Measurements from ENCODE around the gene ANKRD16. TPM values are rescaled to one million over a fixed set of nuclear protein-coding genes. Genes with fewer than 3 reads are reported as not detected.
"Not testable (repeated sequence)": the region's sequence is repeated elsewhere in the genome, so short reads cannot be mapped to it uniquely, and the experiment has no call there.

Gene ANKRD16
- total and polyA plus RNA-seq, 2 donors (not counting 1 experiment from before 2014, with no cell fraction given): 10.9 to 12.6 TPM

DNA sequence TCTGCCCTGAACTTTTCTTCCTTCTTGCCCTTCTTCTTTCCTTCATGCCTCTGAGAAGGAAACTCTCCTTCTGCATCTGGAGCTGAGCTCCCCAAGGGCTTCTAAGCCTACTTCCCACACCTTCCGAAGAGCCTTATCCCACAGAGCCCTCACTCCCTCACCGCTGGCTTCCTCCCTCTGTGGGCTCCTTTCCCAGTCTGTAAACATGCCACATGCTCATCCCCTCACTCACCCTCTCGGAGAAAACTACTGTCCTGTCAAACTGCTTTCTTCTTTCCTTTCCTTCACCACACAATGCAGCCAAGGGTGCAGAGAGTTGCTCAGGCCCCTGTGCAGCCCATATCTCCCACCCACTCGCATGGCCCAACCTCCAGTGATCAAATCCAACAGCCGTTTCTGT, 18.1 kb downstream of the ANKRD16 start:
- Histone ChIP-seq H3K4me2 (replicated peaks; ENCODE audit: low read depth, low read length, poor library complexity, severe bottlenecking) (no peak overlapping the region), H3K79me2 (ENCODE audit: control insufficient read depth, insufficient read depth, low read length) (peaks cover 32% of the 10 kb centered on the region), H3K4me3 (ENCODE audit: control extremely low read depth in 1 of 5, extremely low read depth in 1 of 5, insufficient read depth in 1 of 5, low read depth in 2 of 5, low read length in 4 of 5) (no peak overlapping the region), H2AFZ (ENCODE audit: insufficient read depth, low read depth, low read length, poor library complexity, severe bottlenecking) (no peak overlapping the region), H3K9ac (ENCODE audit: low read length) (no peak overlapping the region), H3K4me1 (ENCODE audit: control insufficient read depth in 2 of 2, insufficient read depth in 2 of 2, low read length in 2 of 2) (peaks cover 20 to 31% of the 10 kb centered on the region in 2 donors), H3K27me3 (replicated peaks in 1 of 4; ENCODE audit: control extremely low read depth in 1 of 4, control insufficient read depth in 3 of 4, insufficient read depth in 4 of 4, low read length in 3 of 4) (no peaks in the 10 kb centered on the region), H3K27ac (ENCODE audit: low read length in 2 of 2) (no peak overlapping the region), H3K36me3 (replicated peaks in 1 of 2; ENCODE audit: control extremely low read depth in 1 of 2, control insufficient read depth in 1 of 2, extremely low read depth in 1 of 2, insufficient read depth in 2 of 2, low read length in 1 of 2) (peaks cover 1 to 6% of the 10 kb centered on the region in 2 experiments), H3K9me3 (ENCODE audit: control extremely low read depth in 1 of 3, control insufficient read depth in 2 of 3, insufficient read depth in 1 of 3, low read length in 2 of 3) (peaks cover 0 to 3% (median 0%) of the 10 kb centered on the region in 3 donors), H4K20me1 (ENCODE audit: control insufficient read depth, insufficient read depth, low read length, poor library complexity, severe bottlenecking) (no peaks in the 10 kb centered on the region)
- no peaks in the 10 kb centered on the region for H3K9me3 Mint-ChIP-seq (ENCODE audit: insufficient read depth)
- POLR2A ChIA-PET: no interaction called here
- ATAC-seq (ENCODE audit: low read depth) (no peak), DNase-seq (no peak)
- TF ChIP-seq, protein P1, sequence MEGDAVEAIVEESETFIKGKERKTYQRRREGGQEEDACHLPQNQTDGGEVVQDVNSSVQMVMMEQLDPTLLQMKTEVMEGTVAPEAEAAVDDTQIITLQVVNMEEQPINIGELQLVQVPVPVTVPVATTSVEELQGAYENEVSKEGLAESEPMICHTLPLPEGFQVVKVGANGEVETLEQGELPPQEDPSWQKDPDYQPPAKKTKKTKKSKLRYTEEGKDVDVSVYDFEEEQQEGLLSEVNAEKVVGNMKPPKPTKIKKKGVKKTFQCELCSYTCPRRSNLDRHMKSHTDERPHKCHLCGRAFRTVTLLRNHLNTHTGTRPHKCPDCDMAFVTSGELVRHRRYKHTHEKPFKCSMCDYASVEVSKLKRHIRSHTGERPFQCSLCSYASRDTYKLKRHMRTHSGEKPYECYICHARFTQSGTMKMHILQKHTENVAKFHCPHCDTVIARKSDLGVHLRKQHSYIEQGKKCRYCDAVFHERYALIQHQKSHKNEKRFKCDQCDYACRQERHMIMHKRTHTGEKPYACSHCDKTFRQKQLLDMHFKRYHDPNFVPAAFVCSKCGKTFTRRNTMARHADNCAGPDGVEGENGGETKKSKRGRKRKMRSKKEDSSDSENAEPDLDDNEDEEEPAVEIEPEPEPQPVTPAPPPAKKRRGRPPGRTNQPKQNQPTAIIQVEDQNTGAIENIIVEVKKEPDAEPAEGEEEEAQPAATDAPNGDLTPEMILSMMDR (IDR thresholded peaks at IDR 0.05): no peak
- no peak for TF ChIP-seq EZH2 (IDR thresholded peaks at IDR 0.05; ENCODE audit: borderline replicate concordance, insufficient read depth, low read depth, low read length, poor library complexity, severe bottlenecking)
- WGBS (ENCODE audit: insufficient coverage): 90% methylated on average over 5 of the region's 5 CpGs
- H3K4me1 Mint-ChIP-seq: peaks cover 33% of the 10 kb centered on the region
- no peak overlapping the region for H3K27ac Mint-ChIP-seq
- CTCF ChIA-PET: interaction anchor here (1.4 to 4.0 kb wide), 6 partner anchors 17 to 68 kb away, joined by 3 to 27 read pairs (median 20); partner anchors contain the start of genes ANKRD16, FBH1 and GDI2
- H3K4me3 Mint-ChIP-seq: no peak overlapping the region
- intact Hi-C loops (cut with micrococcal nuclease): no loop called here
- H3K27me3 Mint-ChIP-seq: no peaks in the 10 kb centered on the region

DNA sequence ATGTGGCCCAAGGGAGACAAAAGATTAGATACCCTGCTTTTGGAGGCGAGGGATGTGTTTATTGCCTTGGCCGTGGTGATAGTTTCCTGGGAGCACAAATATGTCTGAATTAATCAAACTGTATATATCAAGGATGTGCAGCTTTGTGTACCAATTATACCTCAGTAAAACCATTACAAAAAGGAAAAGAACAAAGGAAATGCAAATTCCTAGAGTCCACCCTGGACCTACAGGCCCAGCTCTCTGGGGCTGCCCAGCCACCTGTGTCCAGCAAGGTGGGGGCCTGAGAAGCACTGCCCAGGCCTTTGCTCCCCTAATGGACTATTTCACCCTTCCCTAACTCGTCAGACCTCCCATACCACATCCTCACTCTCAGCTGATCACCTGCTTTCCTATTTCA, 20.5 kb downstream of the ANKRD16 start:
- ATAC-seq (ENCODE audit: low read depth) (no peak), DNase-seq (no peak)
- Mint-ChIP-seq H3K4me1 (peaks cover 43% of the 10 kb centered on the region), H3K27me3 (no peaks in the 10 kb centered on the region), H3K9me3 (ENCODE audit: insufficient read depth) (no peaks in the 10 kb centered on the region), H3K4me3 (no peak overlapping the region), H3K27ac (no peak overlapping the region)
- TF ChIP-seq, protein P1 (IDR thresholded peaks at IDR 0.05): no peak
- TF ChIP-seq EZH2 (IDR thresholded peaks at IDR 0.05; ENCODE audit: borderline replicate concordance, insufficient read depth, low read depth, low read length, poor library complexity, severe bottlenecking): no peak
- 85% methylated on average over 1 of the region's 3 CpGs for WGBS (ENCODE audit: insufficient coverage)
- H3K4me3 ChIP-seq (ENCODE audit: control extremely low read depth in 1 of 5, extremely low read depth in 1 of 5, insufficient read depth in 1 of 5, low read depth in 2 of 5, low read length in 4 of 5): no peak overlapping the region
- H3K36me3 ChIP-seq (replicated peaks in 1 of 2; ENCODE audit: control extremely low read depth in 1 of 2, control insufficient read depth in 1 of 2, extremely low read depth in 1 of 2, insufficient read depth in 2 of 2, low read length in 1 of 2): no peaks in the 10 kb centered on the region
- intact Hi-C loops (cut with micrococcal nuclease): no loop called here
- ChIA-PET CTCF (interaction anchor here (1.1 to 3.4 kb wide), 5 partner anchors 16 to 58 kb away, joined by 3 to 16 read pairs (median 9); partner anchors contain the start of gene GDI2), POLR2A (interaction anchor here (0.6 kb wide), 1 partner anchor 9 kb away, joined by 3 read pairs; no protein-coding TSS in a partner anchor)
- H3K4me2 ChIP-seq (replicated peaks; ENCODE audit: low read depth, low read length, poor library complexity, severe bottlenecking): no peak overlapping the region
- H3K27me3 ChIP-seq (replicated peaks in 1 of 4; ENCODE audit: control extremely low read depth in 1 of 4, control insufficient read depth in 3 of 4, insufficient read depth in 4 of 4, low read length in 3 of 4): no peaks in the 10 kb centered on the region
- H3K79me2 ChIP-seq (ENCODE audit: control insufficient read depth, insufficient read depth, low read length): peaks cover 28% of the 10 kb centered on the region
- H3K9ac ChIP-seq (ENCODE audit: low read length): no peak overlapping the region
- no peak overlapping the region for H2AFZ ChIP-seq (ENCODE audit: insufficient read depth, low read depth, low read length, poor library complexity, severe bottlenecking)
- no peaks in the 10 kb centered on the region for H4K20me1 ChIP-seq (ENCODE audit: control insufficient read depth, insufficient read depth, low read length, poor library complexity, severe bottlenecking)
- H3K27ac ChIP-seq (ENCODE audit: low read length in 2 of 2): no peak overlapping the region
- H3K4me1 ChIP-seq (ENCODE audit: control insufficient read depth in 2 of 2, insufficient read depth in 2 of 2, low read length in 2 of 2): peaks cover 23 to 33% of the 10 kb centered on the region in 2 donors
- peaks cover 0 to 3% (median 0%) of the 10 kb centered on the region in 3 donors for H3K9me3 ChIP-seq (ENCODE audit: control extremely low read depth in 1 of 3, control insufficient read depth in 2 of 3, insufficient read depth in 1 of 3, low read length in 2 of 3)

DNA sequence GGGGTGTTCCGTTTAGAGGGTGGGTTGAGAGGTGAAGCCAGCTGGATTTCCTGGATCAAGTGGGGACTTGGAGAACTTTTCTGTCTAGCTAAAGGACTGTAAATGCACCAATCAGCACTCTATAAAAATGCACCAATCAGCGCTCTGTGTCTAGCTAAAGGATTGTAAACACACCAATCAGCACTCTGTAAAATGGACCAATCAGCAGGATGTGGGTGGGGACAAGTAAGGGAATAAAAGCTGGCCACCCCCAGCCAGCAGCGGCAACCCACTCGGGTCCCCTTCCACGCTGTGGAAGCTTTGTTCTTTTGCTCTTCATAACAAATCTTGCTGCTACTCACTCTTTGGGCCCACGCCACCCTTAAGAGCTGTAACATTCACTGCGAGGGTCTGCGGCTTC, 21.3 kb downstream of the ANKRD16 start:
- 100% methylated on average over 4 of the region's 8 CpGs for WGBS (ENCODE audit: insufficient coverage)
- H3K27ac Mint-ChIP-seq; H2AFZ ChIP-seq (ENCODE audit: insufficient read depth, low read depth, low read length, poor library complexity, severe bottlenecking); H3K4me3 Mint-ChIP-seq; ATAC-seq (ENCODE audit: low read depth); H3K9me3 Mint-ChIP-seq (ENCODE audit: insufficient read depth); H3K4me3 ChIP-seq (ENCODE audit: control extremely low read depth in 1 of 5, extremely low read depth in 1 of 5, insufficient read depth in 1 of 5, low read depth in 2 of 5, low read length in 4 of 5); H3K36me3 ChIP-seq (replicated peaks in 1 of 2; ENCODE audit: control extremely low read depth in 1 of 2, control insufficient read depth in 1 of 2, extremely low read depth in 1 of 2, insufficient read depth in 2 of 2, low read length in 1 of 2); H3K9me3 ChIP-seq (ENCODE audit: control extremely low read depth in 1 of 3, control insufficient read depth in 2 of 3, insufficient read depth in 1 of 3, low read length in 2 of 3); intact Hi-C loops (cut with micrococcal nuclease); H3K27me3 Mint-ChIP-seq; H3K9ac ChIP-seq (ENCODE audit: low read length); H3K27me3 ChIP-seq (replicated peaks in 1 of 4; ENCODE audit: control extremely low read depth in 1 of 4, control insufficient read depth in 3 of 4, insufficient read depth in 4 of 4, low read length in 3 of 4); H3K4me2 ChIP-seq (replicated peaks; ENCODE audit: low read depth, low read length, poor library complexity, severe bottlenecking); DNase-seq; H3K27ac ChIP-seq (ENCODE audit: low read length in 2 of 2); H4K20me1 ChIP-seq (ENCODE audit: control insufficient read depth, insufficient read depth, low read length, poor library complexity, severe bottlenecking): not testable (repeated sequence)
- H3K79me2 ChIP-seq (ENCODE audit: control insufficient read depth, insufficient read depth, low read length): peaks cover 24% of the 10 kb centered on the region
- ChIA-PET CTCF (interaction anchor here (0.6 to 3.0 kb wide), 4 partner anchors 16 to 140 kb away, joined by 3 to 16 read pairs (median 6); no protein-coding TSS in a partner anchor), POLR2A (interaction anchor here (0.6 kb wide), 1 partner anchor 80 kb away, joined by 3 read pairs; no protein-coding TSS in a partner anchor)
- H3K4me1 Mint-ChIP-seq: peaks cover 35% of the 10 kb centered on the region
- peaks cover 19 to 30% of the 10 kb centered on the region in 2 donors for H3K4me1 ChIP-seq (ENCODE audit: control insufficient read depth in 2 of 2, insufficient read depth in 2 of 2, low read length in 2 of 2)

Measured in B cell (primary cell).